Mesothelial cell of epicardium (in vitro differentiated cells): ENCODE measurements around the gene EXOC6. TPM values are rescaled to one million over a fixed set of nuclear protein-coding genes. Genes with fewer than 3 reads are reported as not detected.

Experiments used
- DNase-seq, 2 experiments: peaks; one replicate each; pipeline ENCODE4 v3.0.0; 2021; ENCODE audit warnings: low spot score in 2 of 2; ENCODE audit not compliant: unreplicated experiment in 2 of 2
- H3K27ac Mint-ChIP-seq: 2 replicates; pipeline ENCODE4 v1.8.0; 2021; ENCODE audit warnings: mixed read lengths
- H3K27me3 Mint-ChIP-seq: 2 replicates; pipeline ENCODE4 v1.8.0; 2021; ENCODE audit warnings: low read depth, mixed read lengths
- H3K36me3 Mint-ChIP-seq: 2 replicates; pipeline ENCODE4 v1.8.0; 2021; ENCODE audit warnings: mixed read lengths
- H3K4me1 Mint-ChIP-seq: 2 replicates; pipeline ENCODE4 v1.8.0; 2021; ENCODE audit warnings: mixed read lengths
- H3K4me3 Mint-ChIP-seq: 2 replicates; pipeline ENCODE4 v1.8.0; 2021; ENCODE audit warnings: mild to moderate bottlenecking, moderate library complexity, mixed read lengths
- H3K9me3 Mint-ChIP-seq: 2 replicates; pipeline ENCODE4 v1.8.0; 2021; ENCODE audit warnings: mixed read lengths
- CTCF ChIP-seq: fragments of 200-600 bp; sonication (generic); IDR thresholded peaks from one replicate; pipeline ENCODE4 v1.5.0; 2021; ENCODE audit warnings: antibody characterized with exemption; ENCODE audit not compliant: unreplicated experiment
- total RNA-seq: library from RNA; stranded (reverse); gene quantifications from 3 replicates; pipeline ENCODE4 v1.2.1, GENCODE V29; 2021

The EXOC6 gene
- total RNA-seq, 1 donor from 2014 or later = 11.6 TPM

DNA sequence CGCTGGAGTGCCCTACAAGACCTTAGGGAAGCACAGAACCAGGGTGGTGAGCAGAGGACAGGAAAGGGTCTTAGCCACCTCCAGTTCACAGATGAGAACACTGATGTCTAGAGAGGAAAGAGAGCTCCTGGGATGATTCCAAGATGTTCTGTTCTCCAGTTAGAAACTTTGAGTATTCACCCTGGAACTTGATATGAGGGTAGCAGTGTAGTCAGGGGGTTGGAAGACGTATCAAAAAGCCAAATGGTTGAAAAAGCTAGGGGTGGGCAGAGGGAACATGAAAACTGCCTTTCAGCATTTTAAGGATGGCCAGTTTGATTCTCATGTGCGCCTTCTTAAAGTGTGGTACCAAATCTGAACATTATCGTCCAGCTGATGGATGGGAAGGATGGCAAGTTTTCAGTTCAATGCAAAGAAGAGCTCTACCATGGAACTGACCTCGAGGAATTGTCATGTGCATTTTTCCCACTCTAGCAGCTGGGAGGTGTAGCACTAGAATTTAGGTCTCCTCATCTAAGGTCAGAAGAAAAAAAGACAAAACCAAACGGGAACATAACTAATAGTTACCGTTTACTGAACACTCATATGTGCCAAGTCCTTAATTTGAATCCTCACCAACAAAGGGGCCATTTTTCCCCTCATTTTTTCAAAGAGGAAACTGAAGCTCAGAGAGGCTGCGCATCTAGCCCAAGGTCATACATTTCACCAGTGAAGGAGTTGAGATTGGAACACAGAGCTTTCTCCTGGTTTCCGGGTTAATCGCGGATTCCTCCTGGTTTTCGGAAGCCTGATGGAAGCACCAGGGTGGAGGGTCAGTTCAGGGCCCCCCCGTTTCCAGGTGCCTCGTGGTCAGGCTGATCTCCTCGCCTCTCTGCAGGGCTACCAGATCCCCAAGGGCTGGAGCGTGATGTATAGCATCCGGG is 219.4 kb downstream of the EXOC6 start:
- Mint-ChIP-seq H3K4me1 (peaks cover 40% of the 10 kb centered on the region), H3K27ac (no peak overlapping the region), H3K36me3 (no peaks in the 10 kb centered on the region), H3K9me3 (no peaks in the 10 kb centered on the region), H3K4me3 (peak overlapping the region; percentile 73), H3K27me3 (peaks cover 89% of the 10 kb centered on the region)
- no peak for TF ChIP-seq CTCF
- DNase-seq = no peak

GRCh38 chr10:93068411-93069244 is 220.3 kb downstream of the EXOC6 start:
- H3K36me3 Mint-ChIP-seq = no peaks in the 10 kb centered on the region
- peaks cover 90% of the 10 kb centered on the region for H3K27me3 Mint-ChIP-seq
- peak in 1 of 2 experiments; percentile 69 for DNase-seq
- peak overlapping the region; percentile 28 for H3K27ac Mint-ChIP-seq
- peaks cover 43% of the 10 kb centered on the region for H3K4me1 Mint-ChIP-seq
- TF ChIP-seq CTCF = no peak
- no peaks in the 10 kb centered on the region for H3K9me3 Mint-ChIP-seq
- peak overlapping the region; percentile 73 for H3K4me3 Mint-ChIP-seq

GRCh38 chr10:93069245-93069561 is 220.9 kb downstream of the EXOC6 start:
- no peak for TF ChIP-seq CTCF
- Mint-ChIP-seq H3K9me3 (no peaks in the 10 kb centered on the region), H3K4me1 (peaks cover 44% of the 10 kb centered on the region), H3K36me3 (no peaks in the 10 kb centered on the region), H3K4me3 (no peak overlapping the region), H3K27me3 (peaks cover 86% of the 10 kb centered on the region), H3K27ac (no peak overlapping the region)
- DNase-seq = no peak

DNA sequence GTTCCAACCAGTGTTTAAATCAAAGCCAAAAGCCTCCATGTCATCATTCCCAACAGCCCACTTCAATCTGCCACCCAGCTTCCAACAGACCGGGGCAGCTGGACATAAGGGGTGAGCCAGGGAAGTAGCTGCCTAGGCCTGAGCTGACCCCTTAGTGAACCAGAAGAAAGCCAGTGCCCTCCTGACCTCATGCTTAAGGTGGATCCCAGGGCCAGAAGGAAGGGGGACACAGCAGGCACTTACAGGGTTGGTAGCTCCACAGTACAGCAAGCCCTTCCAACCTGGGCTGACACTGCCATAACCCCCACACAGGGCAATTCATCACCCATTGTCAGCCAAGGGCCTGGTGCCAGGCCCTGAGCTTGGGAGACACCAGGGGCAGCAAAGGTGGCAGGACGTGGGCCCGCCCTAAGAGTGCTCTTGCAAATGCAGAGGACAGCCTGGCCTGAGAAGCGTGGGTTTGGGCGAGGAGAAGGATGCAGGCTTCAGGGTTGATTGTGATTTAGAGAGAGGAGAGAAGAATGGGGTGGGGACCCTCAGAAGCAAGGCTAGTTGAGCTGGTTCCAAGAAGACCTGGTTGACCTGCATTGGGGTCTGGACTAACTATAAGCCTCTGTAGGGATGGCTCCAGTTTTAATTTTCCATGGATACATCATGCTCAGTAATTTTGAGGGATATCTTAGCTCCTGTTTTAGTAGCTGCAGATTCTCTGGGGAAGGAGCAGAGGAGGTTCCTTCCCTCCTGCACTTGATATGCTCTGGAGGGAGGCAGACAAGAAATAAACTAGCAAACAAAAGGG is 222.3 kb downstream of the EXOC6 start:
- H3K27ac Mint-ChIP-seq = peak overlapping the region; percentile 65
- H3K4me1 Mint-ChIP-seq = peaks cover 53% of the 10 kb centered on the region
- no peaks in the 10 kb centered on the region for H3K36me3 Mint-ChIP-seq
- H3K4me3 Mint-ChIP-seq = peak overlapping the region; percentile 38
- H3K9me3 Mint-ChIP-seq = no peaks in the 10 kb centered on the region
- TF ChIP-seq CTCF = no peak
- DNase-seq = no peak
- H3K27me3 Mint-ChIP-seq = peaks cover 86% of the 10 kb centered on the region

DNA sequence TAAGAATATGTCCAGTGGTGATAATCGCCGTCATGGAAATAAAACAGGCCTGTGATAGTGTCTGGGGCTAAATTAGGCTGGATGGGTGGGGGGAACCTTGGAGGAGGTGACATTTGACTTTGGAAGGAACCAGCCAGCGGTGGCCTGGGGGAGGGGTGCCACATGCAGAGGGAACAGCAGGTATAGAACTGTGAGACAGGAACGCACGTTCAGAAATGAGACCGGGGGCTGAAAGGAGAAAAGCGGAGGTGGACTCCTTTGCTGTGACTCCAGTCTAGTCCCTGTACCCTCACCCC is 222.8 kb downstream of the EXOC6 start:
- Mint-ChIP-seq H3K4me1 (peaks cover 55% of the 10 kb centered on the region), H3K4me3 (peak overlapping the region; percentile 38), H3K36me3 (no peaks in the 10 kb centered on the region), H3K9me3 (no peaks in the 10 kb centered on the region), H3K27me3 (peaks cover 87% of the 10 kb centered on the region), H3K27ac (no peak overlapping the region)
- TF ChIP-seq CTCF = no peak
- no peak for DNase-seq
